ENCODE data around the gene NDEL1. TPM values are rescaled to one million over a fixed set of nuclear protein-coding genes. Genes with fewer than 3 reads are reported as not detected.

Gene NDEL1
- total RNA-seq, 2 experiments from 2014 or later, result 37.5 to 47.8 TPM

DNA sequence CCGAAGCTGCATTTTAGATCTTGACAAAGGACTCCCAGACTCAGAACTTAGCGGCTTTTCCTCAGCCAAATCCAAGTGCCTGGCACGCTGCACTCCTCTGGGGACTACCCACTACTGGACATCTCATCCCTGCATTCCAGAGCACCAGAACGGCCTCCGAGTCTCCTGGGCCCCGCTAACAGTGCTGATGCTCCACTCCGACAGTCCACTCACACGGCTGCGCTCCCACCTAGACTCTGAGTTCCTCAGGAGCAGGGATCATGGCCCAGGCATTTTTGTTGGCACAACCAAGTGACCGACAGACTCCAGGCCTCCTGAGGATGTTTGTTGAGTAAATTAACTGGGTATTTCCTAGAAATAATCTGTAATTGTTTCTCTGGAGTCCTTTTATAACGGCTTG is 79.1 kb downstream of the NDEL1 start:
- Mint-ChIP-seq H3K4me1 (no peaks in the 10 kb centered on the region), H3K4me3 (no peak overlapping the region), H3K27ac (no peak overlapping the region), H3K9me3 (no peaks in the 10 kb centered on the region), H3K36me3 (peaks cover 1% of the 10 kb centered on the region), H3K27me3 (no peaks in the 10 kb centered on the region)
- no peak for DNase-seq

Other genes starting within 250 kb of the NDEL1 start
- gene BORCS6, start 245.7 kb upstream of the NDEL1 start, total RNA-seq, result 1 to 10 TPM; 5.1 to 5.2 TPM
- 100 to 1,000 TPM; 177 to 181 TPM for gene AURKB, start 225.3 kb upstream of the NDEL1 start, total RNA-seq
- 10 to 100 TPM; 45.4 to 45.7 TPM for gene CTC1, start 187.8 kb upstream of the NDEL1 start, total RNA-seq
- 100 to 1,000 TPM; 187 to 192 TPM for gene PFAS, start 186.6 kb upstream of the NDEL1 start, total RNA-seq
- 10 to 100 TPM; 55.1 to 55.3 TPM for gene RANGRF, start 147.2 kb upstream of the NDEL1 start, total RNA-seq
- gene SLC25A35, start 140.5 kb upstream of the NDEL1 start, total RNA-seq, result 1 to 10 TPM; 1.4 to 2.1 TPM
- not detected for gene ARHGEF15, start 125.6 kb upstream of the NDEL1 start, total RNA-seq
- not detected for gene ODF4, start 96.0 kb upstream of the NDEL1 start, total RNA-seq
- 1,000 to 10,000 TPM; 2,835 to 2,863 TPM for gene RPL26, start 52.7 kb upstream of the NDEL1 start, total RNA-seq
- under 1 TPM; 0.14 to 0.22 TPM for gene RNF222, start 38.1 kb upstream of the NDEL1 start, total RNA-seq
- gene MYH10, start 194.8 kb downstream of the NDEL1 start, total RNA-seq, result 10 to 100 TPM; 20.1 to 22.3 TPM